CD8-positive, alpha-beta memory T cell (primary cell): Measurements from ENCODE around the gene SHB. TPM values are rescaled to one million over a fixed set of nuclear protein-coding genes. Genes with fewer than 3 reads are reported as not detected.
A peak's percentile ranks its signal among the peaks of the same experiment; 100 is the strongest.

ENCODE experiments used
- CTCF ChIA-PET: fragments of 350-600 bp; sonication (Branson Sonifier 250); formaldehyde crosslinking; loops from one replicate; lab custom pipeline; 2021; ENCODE audit warnings: antibody characterized with exemption; lab: Charles Lee
- POLR2A ChIA-PET: fragments of 350-600 bp; sonication (Branson Sonifier 250); formaldehyde crosslinking; loops from one replicate; lab custom pipeline; 2021; ENCODE audit warnings: antibody characterized with exemption; lab: Charles Lee
- DNase-seq, 5 donors: peaks; one replicate each; pipeline versions ENCODE4 v3.0.0 to v3.0.0-alpha.2; 2020 to 2022; ENCODE audit warnings: mixed read lengths in 1 of 5
- H3K27ac ChIP-seq: one replicate; pipeline ENCODE4 v1.7.0; 2013; ENCODE audit warnings: low read depth, mild to moderate bottlenecking, low read length, moderate library complexity
- H3K27me3 ChIP-seq: 2 replicates; pipeline ENCODE4 v1.7.0; 2013; ENCODE audit warnings: low read length, mild to moderate bottlenecking; ENCODE audit not compliant: insufficient read depth, poor library complexity, severe bottlenecking
- H3K36me3 ChIP-seq: 2 replicates; pipeline ENCODE4 v1.7.0; 2013; ENCODE audit warnings: mild to moderate bottlenecking, low read length, moderate library complexity; ENCODE audit not compliant: insufficient read depth
- H3K4me1 ChIP-seq: 2 replicates; pipeline ENCODE4 v1.7.0; 2013; ENCODE audit warnings: mild to moderate bottlenecking, low read length, moderate library complexity; ENCODE audit not compliant: insufficient read depth
- H3K4me3 ChIP-seq: 2 replicates; pipeline ENCODE4 v1.7.0; 2013; ENCODE audit warnings: mild to moderate bottlenecking, low read length
- H3K9me3 ChIP-seq: 2 replicates; pipeline ENCODE4 v1.7.0; 2013; ENCODE audit warnings: mild to moderate bottlenecking, low read length
- H3K27ac Mint-ChIP-seq, 8 donors: one replicate each; pipeline ENCODE4 v1.8.0; 2020 to 2021; ENCODE audit warnings: mixed read lengths in 8 of 8, mild to moderate bottlenecking in 6 of 8, inconsistent platforms in 3 of 8, moderate library complexity in 3 of 8
- H3K27me3 Mint-ChIP-seq, 2 donors: one replicate each; pipeline ENCODE4 v1.8.0; 2020 to 2021; ENCODE audit warnings: mixed read lengths in 2 of 2, mild to moderate bottlenecking in 1 of 2, moderate library complexity in 1 of 2
- H3K36me3 Mint-ChIP-seq, 3 donors: one replicate each; pipeline ENCODE4 v1.8.0; 2020 to 2021; ENCODE audit warnings: mixed read lengths in 3 of 3, inconsistent platforms in 1 of 3, mild to moderate bottlenecking in 1 of 3
- H3K4me1 Mint-ChIP-seq, 3 donors: one replicate each; pipeline ENCODE4 v1.8.0; 2020 to 2021; ENCODE audit warnings: mixed read lengths in 3 of 3, inconsistent platforms in 1 of 3, mild to moderate bottlenecking in 1 of 3
- H3K4me3 Mint-ChIP-seq, 7 donors: one replicate each; pipeline ENCODE4 v1.8.0; 2020 to 2021; ENCODE audit warnings: mixed read lengths in 7 of 7, mild to moderate bottlenecking in 6 of 7, moderate library complexity in 4 of 7, inconsistent platforms in 2 of 7
- H3K9me3 Mint-ChIP-seq, 5 donors: one replicate each; pipeline ENCODE4 v1.8.0; 2020 to 2022; ENCODE audit warnings: mixed read lengths in 5 of 5, mild to moderate bottlenecking in 3 of 5, moderate library complexity in 2 of 5, inconsistent platforms in 1 of 5
- polyA plus RNA-seq: library from polyadenylated mRNA; unstranded; fragments of 300-500 nt; fragmentation: Illumina TruSeq; gene quantifications from one replicate; pipeline ENCODE4 v1.2.3, GENCODE V29; 2021
- total RNA-seq, 2 experiments: library from RNA; stranded (reverse); gene quantifications; one replicate each; pipeline ENCODE4 v1.2.3, GENCODE V29; 2021

SHB gene
- total and polyA plus RNA-seq, 3 experiments from 2014 or later: 0.64 to 1.8 (median 1.8) TPM

DNA sequence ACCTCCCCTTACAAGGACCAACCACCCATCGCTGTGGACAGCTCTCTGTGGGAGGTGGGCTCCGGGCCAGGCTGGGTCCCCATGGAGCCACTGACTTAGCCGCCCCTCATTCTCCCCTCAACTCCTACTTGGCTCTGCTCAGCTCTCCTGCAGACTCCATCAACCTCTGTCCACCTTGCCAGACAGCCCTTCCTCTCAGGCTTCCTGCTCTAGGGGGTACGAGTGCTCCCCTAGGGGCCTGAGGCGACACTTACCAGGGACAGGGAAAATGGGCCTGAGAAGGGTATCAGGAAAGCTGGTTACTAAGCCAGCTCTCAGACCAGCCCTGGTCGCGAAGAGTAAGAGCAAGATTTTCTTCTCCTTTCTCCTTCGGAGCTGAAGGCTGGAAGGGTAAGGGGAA lies 43.9 kb downstream of the SHB start:
- Mint-ChIP-seq H3K36me3 (no peaks in the 10 kb centered on the region), H3K9me3 (no peaks in the 10 kb centered on the region), H3K27me3 (peaks cover 0 to 2% of the 10 kb centered on the region in 2 donors), H3K27ac (no peak overlapping the region), H3K4me1 (no peaks in the 10 kb centered on the region), H3K4me3 (no peak overlapping the region)
- no peak overlapping the region for H3K27ac ChIP-seq
- ChIA-PET CTCF (no interaction called here), POLR2A (no interaction called here)
- no peaks in the 10 kb centered on the region for H3K4me1 ChIP-seq
- H3K9me3 ChIP-seq: no peaks in the 10 kb centered on the region
- DNase-seq: no peak
- H3K27me3 ChIP-seq: no peaks in the 10 kb centered on the region
- H3K4me3 ChIP-seq: no peak overlapping the region
- no peaks in the 10 kb centered on the region for H3K36me3 ChIP-seq

DNA sequence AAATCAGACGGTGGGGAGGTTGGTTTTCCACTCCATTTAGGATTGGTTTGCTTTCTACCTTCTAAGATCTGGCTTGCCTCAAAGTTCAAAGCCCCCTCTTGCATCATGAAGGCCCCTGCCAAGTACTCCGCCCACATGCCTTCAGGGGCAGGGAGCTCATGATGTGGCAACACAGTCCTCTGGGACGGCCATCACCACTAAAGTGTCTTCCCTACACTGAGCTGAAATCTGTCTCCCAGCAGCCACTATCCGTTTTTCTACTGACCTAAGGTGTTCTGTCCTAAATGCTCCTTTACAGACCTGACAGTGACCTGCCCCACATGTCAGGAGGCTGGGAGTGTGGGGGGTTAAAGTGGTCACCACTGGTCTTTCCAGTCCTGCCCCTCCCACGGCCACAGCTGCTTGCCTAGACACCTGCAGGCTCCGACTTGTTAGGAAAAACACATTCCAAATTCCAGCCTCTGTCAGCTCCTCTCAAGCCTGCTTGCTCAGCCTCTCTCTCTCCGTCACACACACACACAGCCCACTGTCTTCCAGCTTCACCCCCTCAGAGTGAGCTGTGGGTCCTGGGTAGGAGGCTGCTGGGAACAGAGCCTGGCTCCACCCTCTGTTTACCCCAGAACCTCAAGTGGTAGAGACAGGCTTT lies 44.9 kb downstream of the SHB start:
- ChIA-PET POLR2A (no interaction called here), CTCF (no interaction called here)
- H3K4me3 Mint-ChIP-seq: no peak overlapping the region
- Histone ChIP-seq H3K27me3 (no peaks in the 10 kb centered on the region), H3K4me3 (no peak overlapping the region), H3K9me3 (no peaks in the 10 kb centered on the region), H3K36me3 (no peaks in the 10 kb centered on the region), H3K4me1 (no peaks in the 10 kb centered on the region), H3K27ac (no peak overlapping the region)
- peaks cover 0 to 2% of the 10 kb centered on the region in 2 donors for H3K27me3 Mint-ChIP-seq
- H3K27ac Mint-ChIP-seq: no peak overlapping the region
- H3K36me3 Mint-ChIP-seq: no peaks in the 10 kb centered on the region
- DNase-seq: no peak
- no peaks in the 10 kb centered on the region for H3K4me1 Mint-ChIP-seq
- H3K9me3 Mint-ChIP-seq: no peaks in the 10 kb centered on the region

DNA sequence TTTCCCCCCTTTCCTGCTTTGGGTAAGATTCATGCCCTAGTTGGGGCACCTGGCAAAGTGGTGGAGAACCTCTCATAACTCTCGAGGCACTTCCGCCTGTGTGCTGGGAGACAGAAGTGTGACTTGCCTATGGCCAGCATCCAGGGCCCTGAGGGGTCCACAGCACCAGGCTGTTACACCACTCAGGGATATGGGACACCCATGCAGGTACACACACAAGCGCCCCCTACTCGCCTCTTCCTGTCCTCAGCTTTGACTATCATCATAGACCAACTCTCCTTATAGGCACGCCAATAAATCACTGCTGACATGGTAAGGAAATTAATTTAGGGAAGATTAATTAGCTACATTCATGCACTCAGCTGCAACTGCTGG lies 45.4 kb downstream of the SHB start:
- Histone ChIP-seq H3K4me3 (no peak overlapping the region), H3K27me3 (no peaks in the 10 kb centered on the region), H3K4me1 (no peaks in the 10 kb centered on the region), H3K27ac (no peak overlapping the region), H3K9me3 (no peaks in the 10 kb centered on the region), H3K36me3 (no peaks in the 10 kb centered on the region)
- Mint-ChIP-seq H3K27me3 (peaks cover 0 to 2% of the 10 kb centered on the region in 2 donors), H3K36me3 (no peaks in the 10 kb centered on the region), H3K4me1 (no peaks in the 10 kb centered on the region), H3K9me3 (no peaks in the 10 kb centered on the region), H3K4me3 (no peak overlapping the region), H3K27ac (no peak overlapping the region)
- ChIA-PET CTCF (no interaction called here), POLR2A (no interaction called here)
- no peak for DNase-seq

DNA sequence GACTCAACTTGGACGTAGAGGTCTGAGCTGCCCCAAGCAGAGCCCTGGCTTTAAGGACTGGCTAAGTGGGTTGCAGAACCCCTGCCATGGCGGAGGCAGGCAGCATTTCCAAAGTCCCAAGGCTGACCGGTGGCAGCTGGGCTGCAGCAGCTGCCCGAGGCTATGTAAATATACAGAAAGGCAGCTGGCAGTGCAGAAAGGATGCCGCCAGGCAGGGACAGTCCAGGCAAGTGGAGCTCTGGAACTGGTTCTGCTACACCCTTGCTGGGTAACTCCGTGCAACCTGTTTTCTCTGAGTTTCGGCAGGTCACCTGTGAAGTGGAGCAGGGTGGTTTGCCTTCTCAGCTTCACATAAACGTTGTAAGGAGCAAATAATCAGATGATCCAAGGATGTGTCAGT lies 46.0 kb downstream of the SHB start:
- Mint-ChIP-seq H3K4me1 (no peaks in the 10 kb centered on the region), H3K4me3 (no peak overlapping the region), H3K36me3 (no peaks in the 10 kb centered on the region), H3K27ac (no peak overlapping the region), H3K27me3 (peaks cover 0 to 2% of the 10 kb centered on the region in 2 donors), H3K9me3 (no peaks in the 10 kb centered on the region)
- Histone ChIP-seq H3K4me1 (no peaks in the 10 kb centered on the region), H3K9me3 (no peaks in the 10 kb centered on the region), H3K4me3 (no peak overlapping the region), H3K27ac (no peak overlapping the region), H3K36me3 (no peaks in the 10 kb centered on the region), H3K27me3 (no peaks in the 10 kb centered on the region)
- ChIA-PET POLR2A (no interaction called here), CTCF (no interaction called here)
- no peak for DNase-seq

DNA sequence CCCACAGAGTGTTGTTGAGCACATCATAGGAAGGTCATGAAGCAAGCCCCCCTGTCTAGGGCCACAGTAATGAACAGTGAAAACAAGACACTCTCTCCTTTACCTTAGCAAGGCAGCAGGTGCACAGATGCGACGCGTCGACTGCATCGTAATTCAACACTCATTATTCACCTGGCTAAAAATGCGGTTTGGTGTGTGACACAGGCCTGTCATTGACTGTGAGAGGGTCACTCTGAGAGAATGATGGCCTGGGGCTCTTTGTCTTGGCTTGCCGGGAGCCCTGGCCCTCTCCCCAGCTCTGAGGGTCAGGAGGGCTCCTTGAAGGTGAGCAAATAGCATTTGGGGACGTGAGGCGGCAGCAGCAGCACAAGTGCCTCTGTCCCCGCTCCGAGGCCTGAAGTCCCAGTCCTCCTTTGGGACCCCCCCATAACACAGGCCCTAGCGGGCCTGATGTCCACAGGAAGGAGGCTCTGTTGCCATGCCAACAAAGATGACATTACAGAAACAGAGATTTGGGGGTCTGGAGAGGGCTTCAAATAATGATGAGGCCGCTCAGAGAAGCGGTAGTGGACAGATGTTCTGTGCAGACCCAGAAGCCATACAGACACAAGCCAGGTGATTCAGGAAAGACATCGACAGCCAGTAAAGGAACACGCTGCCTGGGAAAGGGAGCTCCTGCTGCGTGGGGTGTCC lies 46.7 kb downstream of the SHB start:
- no peaks in the 10 kb centered on the region for H3K36me3 ChIP-seq
- H3K27ac Mint-ChIP-seq: no peak overlapping the region
- no peak overlapping the region for H3K4me3 Mint-ChIP-seq
- no peak overlapping the region for H3K4me3 ChIP-seq
- H3K27me3 Mint-ChIP-seq: peaks cover 2 to 4% of the 10 kb centered on the region in 2 donors
- no peak overlapping the region for H3K27ac ChIP-seq
- H3K4me1 Mint-ChIP-seq: no peaks in the 10 kb centered on the region
- no peaks in the 10 kb centered on the region for H3K27me3 ChIP-seq
- CTCF ChIA-PET: no interaction called here
- DNase-seq: no peak
- no peaks in the 10 kb centered on the region for H3K9me3 ChIP-seq
- no peaks in the 10 kb centered on the region for H3K4me1 ChIP-seq
- no peaks in the 10 kb centered on the region for H3K9me3 Mint-ChIP-seq
- H3K36me3 Mint-ChIP-seq: no peaks in the 10 kb centered on the region
- POLR2A ChIA-PET: no interaction called here

DNA sequence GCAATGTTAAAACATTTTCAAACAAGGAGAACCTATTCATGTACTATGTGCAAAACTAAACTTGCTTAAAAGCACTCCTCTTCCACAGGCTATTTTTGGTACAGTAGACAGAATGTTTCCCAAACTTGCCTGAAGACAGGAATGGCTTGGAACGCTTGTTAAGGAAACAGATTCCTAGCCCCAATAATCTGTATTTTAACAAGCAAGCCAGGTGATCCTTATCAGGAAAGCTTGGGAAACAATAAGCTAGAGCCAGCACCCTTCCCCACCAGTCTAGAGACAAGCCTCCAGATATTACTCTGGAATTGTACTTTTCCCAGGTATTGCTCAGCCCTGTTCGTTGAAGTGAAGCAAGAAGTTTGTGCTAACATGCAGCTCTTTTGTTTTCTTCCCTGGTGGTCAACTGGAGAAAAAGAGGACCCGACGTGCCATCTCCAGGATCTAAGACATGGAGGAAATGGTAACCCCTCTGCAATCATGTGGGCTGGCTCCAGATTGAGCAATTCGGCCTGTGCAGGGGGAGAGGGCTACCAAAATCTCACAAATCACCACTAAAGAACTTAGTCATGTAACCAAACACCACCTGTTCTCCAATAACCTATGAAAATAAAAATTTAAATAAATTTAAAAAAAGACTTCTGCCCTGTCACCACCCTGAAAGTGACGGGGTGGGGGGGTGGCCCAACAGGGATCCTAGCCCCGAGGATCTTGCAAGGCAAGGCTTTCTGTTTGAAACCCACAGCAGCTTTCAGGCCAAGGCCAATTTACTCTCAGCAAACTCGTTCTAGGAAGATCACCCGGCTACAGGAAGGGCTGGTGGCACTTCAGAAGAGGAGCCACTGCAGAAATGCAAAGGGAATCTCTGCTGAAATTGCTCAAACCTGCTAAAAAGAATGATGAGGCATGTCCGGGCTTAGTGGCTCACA lies 48.6 kb downstream of the SHB start:
- Histone ChIP-seq H3K4me3 (no peak overlapping the region), H3K4me1 (no peaks in the 10 kb centered on the region), H3K27ac (no peak overlapping the region), H3K27me3 (no peaks in the 10 kb centered on the region), H3K9me3 (no peaks in the 10 kb centered on the region), H3K36me3 (no peaks in the 10 kb centered on the region)
- no peak overlapping the region for H3K4me3 Mint-ChIP-seq
- no peaks in the 10 kb centered on the region for H3K9me3 Mint-ChIP-seq
- ChIA-PET CTCF (no interaction called here), POLR2A (no interaction called here)
- H3K36me3 Mint-ChIP-seq: no peaks in the 10 kb centered on the region
- DNase-seq: no peak
- H3K27me3 Mint-ChIP-seq: peaks cover 4 to 12% of the 10 kb centered on the region in 2 donors
- H3K4me1 Mint-ChIP-seq: no peaks in the 10 kb centered on the region
- no peak overlapping the region for H3K27ac Mint-ChIP-seq

DNA sequence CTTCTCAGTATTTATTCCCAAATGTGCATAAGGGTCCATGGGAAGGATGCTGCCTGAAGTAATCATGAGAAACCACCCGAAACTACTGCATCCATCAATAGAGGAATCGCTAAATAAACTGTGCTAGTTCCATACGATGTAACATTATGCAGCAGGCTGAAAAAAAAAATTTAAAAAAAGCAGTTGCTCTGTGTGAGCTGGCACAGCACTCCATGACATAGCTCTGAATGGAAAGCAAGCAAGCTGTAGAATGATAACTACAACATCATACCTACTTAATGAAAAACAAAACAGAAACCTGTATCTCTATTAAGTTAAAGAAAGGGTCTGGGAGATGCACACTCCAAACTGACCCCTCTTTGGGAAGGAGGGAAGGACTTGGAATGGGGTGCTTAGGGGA lies 49.3 kb downstream of the SHB start:
- CTCF ChIA-PET: no interaction called here
- H3K9me3 Mint-ChIP-seq: no peaks in the 10 kb centered on the region

DNA sequence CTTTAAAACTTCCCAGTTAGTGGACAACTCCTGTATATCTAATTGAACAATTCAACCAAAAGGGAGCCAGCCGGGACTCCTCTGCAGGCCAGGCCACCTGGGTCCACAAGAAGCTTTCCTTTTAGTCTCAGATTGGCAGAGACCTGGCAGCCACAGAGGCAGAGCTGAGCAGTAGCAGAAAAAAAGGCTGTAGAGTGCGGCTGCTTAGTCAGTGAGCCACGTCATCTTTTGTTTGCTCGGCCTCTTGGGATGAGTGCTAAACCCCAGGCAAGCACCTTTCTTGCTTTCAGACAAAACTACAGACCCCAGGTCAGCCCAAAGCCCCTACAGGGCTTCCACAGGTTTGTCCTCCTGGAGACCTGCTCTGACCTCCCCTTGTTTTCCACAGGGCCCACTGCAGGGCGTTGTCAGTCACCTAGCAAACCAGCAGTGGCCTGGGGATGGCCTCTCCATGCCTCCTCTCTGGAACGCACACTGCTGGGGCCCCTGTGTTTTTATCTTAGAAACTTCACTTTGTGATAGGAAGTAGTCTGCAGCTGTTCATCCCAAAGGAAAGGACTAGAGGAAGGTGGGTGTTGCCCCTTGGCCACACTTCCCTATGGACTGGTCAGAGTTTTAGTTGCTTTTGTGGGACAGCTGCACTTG lies 49.9 kb downstream of the SHB start:
- Mint-ChIP-seq H3K4me1 (no peaks in the 10 kb centered on the region), H3K36me3 (no peaks in the 10 kb centered on the region), H3K27ac (no peak overlapping the region), H3K9me3 (no peaks in the 10 kb centered on the region), H3K27me3 (peaks cover 4 to 12% of the 10 kb centered on the region in 2 donors), H3K4me3 (no peak overlapping the region)
- CTCF ChIA-PET: no interaction called here
- Histone ChIP-seq H3K36me3 (no peaks in the 10 kb centered on the region), H3K27ac (peak overlapping the region; percentile 64), H3K9me3 (no peaks in the 10 kb centered on the region), H3K27me3 (no peaks in the 10 kb centered on the region), H3K4me1 (no peaks in the 10 kb centered on the region), H3K4me3 (no peak overlapping the region)
- POLR2A ChIA-PET: no interaction called here
- DNase-seq: no peak

More for the DNA sequence above, 49.3 kb downstream of the SHB start:
- no peak for DNase-seq
- H3K4me1 Mint-ChIP-seq: no peaks in the 10 kb centered on the region
- H3K27me3 Mint-ChIP-seq: peaks cover 4 to 12% of the 10 kb centered on the region in 2 donors
- no peaks in the 10 kb centered on the region for H3K27me3 ChIP-seq
- no peaks in the 10 kb centered on the region for H3K9me3 ChIP-seq
- POLR2A ChIA-PET: no interaction called here
- no peaks in the 10 kb centered on the region for H3K36me3 ChIP-seq
- H3K4me3 ChIP-seq: no peak overlapping the region
- no peaks in the 10 kb centered on the region for H3K4me1 ChIP-seq
- H3K36me3 Mint-ChIP-seq: no peaks in the 10 kb centered on the region
- H3K27ac ChIP-seq: no peak overlapping the region
- no peak overlapping the region for H3K27ac Mint-ChIP-seq
- H3K4me3 Mint-ChIP-seq: no peak overlapping the region
